C1 segment of cervical spinal cord (tissue), 14 donors: ENCODE results near the gene ADAMTSL5.
A peak's percentile ranks its signal among the peaks of the same experiment; 100 is the strongest.
"Not testable (repeated sequence)": the region's sequence is repeated elsewhere in the genome, so short reads cannot be mapped to it uniquely, and the experiment has no call there.

Experiments used
- DNase-seq, 14 donors: peaks; one replicate each; lab custom pipeline; 2025; lab: John Stamatoyannopoulos, UW

The ADAMTSL5 gene

GRCh38 chr19:1513499-1514294, 878 bp upstream of the ADAMTSL5 start:
- no peak for DNase-seq

GRCh38 chr19:1511318-1512317, 1.2 kb downstream of the ADAMTSL5 start:
- DNase-seq, result no peak

GRCh38 chr19:1510807-1511206, 2.0 kb downstream of the ADAMTSL5 start:
- no peak for DNase-seq

GRCh38 chr19:1510442-1510806, 2.4 kb downstream of the ADAMTSL5 start:
- DNase-seq, result no peak

DNA sequence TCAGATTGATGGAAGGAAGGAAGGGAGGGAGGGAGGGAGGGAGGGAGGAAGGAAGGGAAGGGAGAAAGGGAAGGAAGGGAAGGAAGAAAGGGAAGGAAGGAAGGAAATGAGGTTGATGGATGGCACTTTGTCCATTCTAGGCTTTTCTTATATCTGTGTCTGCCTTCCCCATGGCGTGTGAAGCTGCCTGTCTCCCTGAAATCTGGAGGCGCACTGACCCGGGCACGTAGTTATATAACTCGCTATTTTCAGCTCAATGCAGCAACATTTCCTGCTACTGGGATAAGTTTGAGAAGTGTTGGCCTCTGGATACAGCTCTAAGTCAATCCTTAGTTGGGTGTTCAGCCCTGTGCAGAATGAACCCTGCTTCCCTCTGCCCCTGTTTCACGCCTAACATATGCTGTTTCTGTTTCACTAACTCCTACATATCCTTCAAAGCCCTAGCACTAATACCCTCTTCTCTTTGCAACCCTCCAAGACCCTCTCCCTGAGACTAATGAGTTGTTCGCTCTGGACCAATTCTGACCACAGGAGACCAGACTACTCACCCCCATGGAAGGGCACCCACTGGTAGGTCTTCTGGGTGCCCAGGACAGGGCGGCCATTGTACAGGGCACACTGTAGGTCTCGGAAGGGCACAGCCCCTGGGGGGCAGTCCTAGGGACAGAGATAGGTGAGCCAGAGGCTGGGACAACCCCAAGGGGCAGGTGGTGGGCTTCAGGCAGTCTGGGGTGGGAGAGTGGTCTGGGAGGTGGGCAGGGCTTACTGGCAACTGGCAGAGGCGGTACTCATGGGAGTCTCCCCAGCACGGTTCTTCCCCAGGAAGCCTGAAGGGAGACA, 3.0 kb downstream of the ADAMTSL5 start:
- DNase-seq, result no peak

- no peak for DNase-seq
These were observed 4.3 kb downstream of the ADAMTSL5 start for GRCh38 chr19:1508507-1508856.

DNA sequence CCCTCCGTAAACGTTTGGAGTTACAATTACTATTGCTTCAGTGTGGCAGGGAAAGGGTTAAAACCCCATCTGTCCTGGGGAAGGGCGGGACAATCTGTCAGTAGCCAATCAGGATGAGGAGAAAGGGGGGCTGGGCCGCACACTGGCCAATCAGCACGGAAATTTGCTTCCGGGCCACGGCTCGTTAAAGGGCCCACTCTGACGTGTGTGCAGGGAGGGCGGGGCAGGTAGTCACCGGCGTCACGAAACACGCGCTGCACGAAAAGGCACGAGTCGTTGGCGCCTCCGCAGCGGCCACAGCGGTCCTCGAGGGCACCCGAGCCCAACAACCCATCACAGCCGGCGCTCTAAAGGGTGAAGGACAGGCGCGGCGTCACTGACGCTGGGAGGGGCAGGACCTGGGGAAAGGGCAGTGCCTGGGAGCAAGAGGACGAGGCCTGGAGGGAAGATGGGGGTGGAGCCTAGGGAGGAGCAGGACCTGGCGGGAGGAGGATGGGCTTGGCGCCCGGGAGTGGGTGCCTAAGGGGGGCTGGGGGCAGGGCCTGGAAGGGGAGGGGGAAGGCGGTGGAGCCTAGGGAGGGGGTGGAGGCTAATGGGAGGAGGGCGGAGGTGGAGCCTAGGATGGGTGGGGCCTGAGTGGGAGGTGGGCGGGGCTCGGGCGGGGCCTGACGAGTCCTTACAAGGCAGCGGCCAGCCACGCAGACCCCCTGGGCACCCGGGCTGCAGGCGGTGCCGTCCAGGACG, 4.9 kb downstream of the ADAMTSL5 start:
- DNase-seq, result peak; percentile 70 to 98 (median 90)

- DNase-seq, result no peak
These were observed 5.6 kb downstream of the ADAMTSL5 start for GRCh38 chr19:1507192-1507660.

DNA sequence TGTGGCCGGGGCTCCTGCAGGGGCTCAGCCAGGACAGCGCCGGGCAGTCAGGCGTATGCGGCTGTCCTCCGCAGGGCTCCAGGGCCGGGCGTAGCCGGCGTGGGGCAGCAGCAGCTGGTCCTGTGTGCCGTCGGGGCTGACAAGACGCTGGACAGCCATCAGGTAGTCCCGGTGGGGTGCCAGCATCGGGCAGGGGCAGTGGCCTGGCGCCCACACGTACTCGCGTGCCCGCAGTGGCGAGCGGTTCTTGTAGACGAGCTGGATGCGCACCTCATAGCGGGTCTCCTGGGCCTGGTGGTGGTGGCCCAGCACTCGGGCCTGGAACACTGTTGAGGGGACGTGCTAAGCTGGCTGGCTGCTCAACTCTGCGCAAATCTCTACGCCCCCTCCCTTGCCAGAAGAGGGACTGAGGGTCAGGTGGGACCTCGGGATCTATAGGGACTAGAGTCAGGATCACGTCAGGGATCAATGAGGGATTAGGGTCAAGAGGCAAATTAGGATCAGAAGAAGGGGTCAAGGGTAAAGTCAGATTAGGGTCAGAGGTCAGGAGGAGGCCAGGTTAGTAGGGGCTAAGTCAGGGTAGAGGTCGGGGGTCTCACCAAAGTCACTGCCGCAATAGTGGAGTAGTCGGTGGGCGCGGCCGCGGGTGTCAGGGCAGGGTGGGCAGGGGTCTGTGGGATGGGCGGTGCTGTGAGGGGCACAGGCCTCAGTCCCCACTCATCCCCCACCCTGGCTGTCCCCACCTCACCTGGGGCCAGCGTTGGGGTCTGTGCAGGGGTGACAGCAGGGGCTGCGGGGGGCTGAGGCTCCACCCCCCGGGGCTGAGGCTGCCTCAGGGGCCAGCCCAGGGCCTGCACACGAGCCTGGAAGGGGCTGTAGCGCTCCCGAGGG, 6.6 kb downstream of the ADAMTSL5 start:
- DNase-seq, result no peak

DNA sequence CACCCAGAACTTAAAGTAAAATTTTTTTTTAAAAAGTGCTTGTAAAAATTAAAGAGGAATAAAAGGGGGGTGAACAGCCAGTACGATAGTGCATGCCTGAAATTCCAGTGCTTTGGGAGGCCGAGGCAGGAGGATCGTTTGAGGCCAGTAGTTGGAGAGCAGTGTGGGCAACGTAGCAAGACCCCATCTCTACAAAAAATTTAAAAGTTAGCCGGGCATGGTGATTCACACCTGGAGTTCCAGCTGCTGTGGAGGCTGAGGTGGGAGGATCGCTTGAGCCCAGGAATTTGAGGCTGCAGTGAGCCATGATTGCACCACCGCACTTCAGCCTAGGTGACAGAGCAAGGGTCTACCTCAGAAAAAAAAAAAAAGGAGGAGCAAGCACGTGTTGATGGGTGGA, 7.8 kb downstream of the ADAMTSL5 start:
- DNase-seq, result no peak

DNA sequence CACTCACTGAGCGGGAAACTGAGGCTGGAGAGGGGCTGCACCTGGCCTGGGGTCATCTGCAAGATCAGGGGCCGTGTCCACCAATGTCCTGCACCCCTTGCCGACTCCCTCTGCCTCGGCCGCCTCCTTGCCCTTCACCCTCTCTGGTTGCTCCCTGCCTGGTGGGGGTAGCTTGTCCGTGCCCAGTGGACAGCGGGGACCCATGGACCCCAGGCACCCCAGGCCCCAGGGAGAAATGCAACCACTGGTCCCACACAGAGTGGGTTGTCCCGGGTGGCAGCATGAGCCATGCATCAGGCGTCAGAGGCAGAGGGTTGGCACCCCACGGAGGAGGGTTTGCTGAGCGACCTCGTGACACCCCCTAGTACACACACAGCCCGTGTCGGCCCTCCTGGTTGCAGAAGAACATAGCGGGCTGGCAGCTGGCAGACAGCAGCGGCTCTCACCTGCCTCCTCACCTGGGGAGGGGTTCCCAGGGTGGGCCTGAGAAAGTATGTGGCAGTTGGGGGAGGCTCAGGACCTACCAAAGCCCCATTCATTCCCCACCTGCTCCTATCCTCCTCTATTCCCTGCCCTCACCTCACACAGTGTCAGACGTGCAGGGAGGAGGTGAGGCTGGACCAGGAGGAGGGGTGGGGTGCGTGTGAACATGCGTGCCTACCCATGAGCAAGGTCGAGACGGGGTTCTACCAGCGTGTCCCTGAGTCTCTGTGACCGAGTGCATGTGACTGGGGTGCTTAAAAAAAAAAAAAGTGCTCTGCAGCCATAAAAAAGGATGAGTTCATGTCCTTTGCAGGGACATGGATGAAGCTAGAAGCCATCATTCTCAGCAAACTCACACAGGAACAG, 8.7 kb downstream of the ADAMTSL5 start:
- DNase-seq, result no peak

DNA sequence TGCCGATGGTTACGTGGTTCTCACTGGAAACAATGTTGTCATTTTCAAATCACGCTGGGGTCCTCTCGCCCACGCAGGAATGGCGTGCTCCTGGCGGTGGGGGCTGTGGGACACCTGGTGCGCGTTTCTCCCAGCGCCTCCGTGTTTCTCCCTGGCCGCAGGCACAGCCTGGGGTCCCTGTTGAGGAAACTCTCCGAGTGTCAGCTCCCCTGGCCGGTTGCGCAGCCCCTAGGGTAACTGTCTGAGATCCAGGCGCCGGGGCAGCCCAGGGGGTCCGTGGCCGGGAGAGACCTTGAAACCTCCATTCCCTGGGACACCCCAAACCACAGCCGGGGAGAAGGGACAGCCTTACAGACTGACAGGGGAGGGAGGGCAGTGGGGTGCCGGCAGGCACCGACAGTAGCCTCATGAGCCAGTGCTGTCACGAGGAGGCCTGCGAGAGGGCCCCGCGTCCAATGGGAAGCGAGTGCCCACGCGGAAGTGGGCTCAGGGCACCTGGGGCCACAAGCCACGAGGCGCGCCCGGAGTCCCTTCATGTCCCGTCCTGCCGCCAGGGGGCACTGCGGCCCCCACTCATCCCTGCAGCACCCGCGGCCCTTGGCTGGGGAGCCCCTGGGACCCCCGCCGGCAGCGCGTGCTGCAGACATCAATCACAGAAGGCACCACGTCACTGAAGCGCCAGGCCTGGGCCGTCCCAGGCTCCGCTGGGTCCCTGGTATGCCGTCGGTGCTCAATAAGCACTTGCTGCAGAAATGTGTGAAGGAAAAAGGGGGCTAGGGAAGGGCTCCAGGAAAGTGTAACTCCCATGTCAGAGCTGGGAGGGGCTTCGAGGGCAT, 9.5 kb downstream of the ADAMTSL5 start:
- DNase-seq, result peak in 7 of 14 donors; percentile 6 to 53 (median 25)

GRCh38 chr19:1502433-1503088, 10.3 kb downstream of the ADAMTSL5 start:
- no peak for DNase-seq

DNA sequence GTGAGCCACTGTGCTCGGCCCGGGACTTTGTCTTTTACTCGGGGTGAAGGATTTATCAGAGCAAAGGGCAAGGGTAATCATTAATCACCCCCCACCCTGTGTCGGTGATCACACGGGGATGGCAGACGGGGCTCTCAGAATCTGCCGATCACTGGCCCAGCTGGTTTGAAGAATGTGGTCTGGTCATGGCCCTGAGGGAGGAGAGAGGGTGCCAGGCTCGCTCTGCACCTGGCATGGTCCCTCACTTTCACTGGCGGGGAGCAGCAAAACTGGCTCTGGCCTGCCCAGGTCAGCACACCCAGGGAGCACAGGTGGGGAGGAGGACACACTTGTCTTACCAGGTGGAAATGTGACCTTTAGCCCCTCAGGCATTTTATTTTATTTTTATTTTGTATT, 11.6 kb downstream of the ADAMTSL5 start:
- DNase-seq, result no peak

GRCh38 chr19:1499231-1499630, 13.6 kb downstream of the ADAMTSL5 start:
- DNase-seq, result not testable (repeated sequence)

DNA sequence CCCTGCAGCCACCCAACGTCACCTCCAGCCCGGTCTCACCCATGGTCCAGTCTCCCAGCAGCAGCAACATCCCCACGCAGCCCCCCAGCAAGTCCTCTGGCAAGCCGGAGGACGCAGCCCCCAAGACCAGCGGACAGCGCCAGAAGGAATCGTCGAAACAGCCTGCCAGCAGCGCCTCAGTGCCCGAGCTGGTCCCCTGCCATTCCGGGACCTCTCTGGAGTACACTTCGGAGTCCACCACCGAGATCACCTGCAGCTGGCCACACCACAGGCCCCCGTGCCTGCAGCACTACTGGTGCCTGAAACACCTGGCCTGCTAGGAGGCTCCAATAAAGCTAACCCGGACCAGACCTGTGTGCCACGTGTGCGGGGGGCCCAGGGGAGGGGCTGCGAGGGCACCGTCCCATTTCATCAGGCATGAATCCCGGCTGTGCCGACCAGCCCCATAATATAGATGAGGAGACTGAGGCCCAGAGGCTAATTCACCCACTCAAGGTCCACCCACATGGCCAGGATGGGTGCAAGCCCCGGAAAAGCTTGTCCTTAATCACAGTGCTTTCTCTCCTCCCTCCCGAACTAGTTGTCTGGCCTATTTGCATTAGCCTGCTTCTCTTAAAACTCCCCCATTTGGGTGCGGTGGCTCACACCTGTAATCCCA, 15.1 kb downstream of the ADAMTSL5 start:
- DNase-seq, result no peak
